ENCODE data around the gene NKD2.

The NKD2 gene

DNA sequence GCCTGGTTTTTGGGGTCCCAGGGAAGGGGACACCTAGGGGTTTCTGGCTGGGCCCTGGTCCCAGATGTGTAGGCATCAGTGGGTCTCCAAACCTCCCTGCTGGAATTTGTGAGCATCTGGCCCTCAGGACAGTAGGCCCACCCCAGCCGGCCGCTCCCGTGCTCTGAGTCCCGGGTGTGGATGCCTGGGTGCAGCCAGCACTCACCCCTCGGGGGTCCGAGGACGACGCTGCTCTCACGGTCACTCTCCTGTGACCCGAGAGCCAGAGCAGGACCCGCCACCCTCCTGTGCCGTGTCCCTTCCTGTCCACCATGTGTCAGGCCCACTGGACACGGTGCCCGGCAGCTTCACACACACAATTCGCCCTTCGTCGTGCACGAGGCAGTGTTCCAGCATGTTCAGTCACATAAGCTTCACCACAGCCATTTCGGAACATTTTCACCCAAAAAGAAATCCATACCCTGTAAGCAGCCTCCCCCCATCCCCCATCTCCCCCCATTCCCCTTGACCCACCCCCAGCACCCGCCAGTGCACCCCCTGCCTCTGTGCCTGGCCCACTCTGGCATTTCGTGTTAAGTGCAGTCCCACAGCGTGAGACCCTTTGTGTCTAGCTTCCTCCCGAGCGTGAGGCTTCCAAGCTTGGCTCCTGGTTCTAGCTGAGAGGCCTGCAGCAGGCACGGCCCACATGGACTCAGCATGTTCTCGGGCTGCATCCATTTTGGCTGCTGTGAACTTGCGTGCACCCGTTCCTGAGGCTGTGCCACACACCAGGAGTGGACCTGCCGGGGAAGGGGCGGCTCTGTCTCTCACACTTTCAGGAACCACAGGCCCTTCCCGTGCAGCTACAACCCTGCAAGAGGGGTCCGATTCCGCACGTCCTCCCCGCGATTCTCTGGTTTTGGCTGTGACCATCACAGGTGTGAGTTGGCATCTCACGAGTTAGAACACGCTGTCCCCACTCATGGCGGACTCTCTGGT, 40.5 kb downstream of the NKD2 start:
- no peak overlapping the region for H3K4me3 ChIP-seq (ENCODE audit: low read depth, low read length)
- TF ChIP-seq, protein P1, sequence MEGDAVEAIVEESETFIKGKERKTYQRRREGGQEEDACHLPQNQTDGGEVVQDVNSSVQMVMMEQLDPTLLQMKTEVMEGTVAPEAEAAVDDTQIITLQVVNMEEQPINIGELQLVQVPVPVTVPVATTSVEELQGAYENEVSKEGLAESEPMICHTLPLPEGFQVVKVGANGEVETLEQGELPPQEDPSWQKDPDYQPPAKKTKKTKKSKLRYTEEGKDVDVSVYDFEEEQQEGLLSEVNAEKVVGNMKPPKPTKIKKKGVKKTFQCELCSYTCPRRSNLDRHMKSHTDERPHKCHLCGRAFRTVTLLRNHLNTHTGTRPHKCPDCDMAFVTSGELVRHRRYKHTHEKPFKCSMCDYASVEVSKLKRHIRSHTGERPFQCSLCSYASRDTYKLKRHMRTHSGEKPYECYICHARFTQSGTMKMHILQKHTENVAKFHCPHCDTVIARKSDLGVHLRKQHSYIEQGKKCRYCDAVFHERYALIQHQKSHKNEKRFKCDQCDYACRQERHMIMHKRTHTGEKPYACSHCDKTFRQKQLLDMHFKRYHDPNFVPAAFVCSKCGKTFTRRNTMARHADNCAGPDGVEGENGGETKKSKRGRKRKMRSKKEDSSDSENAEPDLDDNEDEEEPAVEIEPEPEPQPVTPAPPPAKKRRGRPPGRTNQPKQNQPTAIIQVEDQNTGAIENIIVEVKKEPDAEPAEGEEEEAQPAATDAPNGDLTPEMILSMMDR (IDR thresholded peaks at IDR 0.05; ENCODE audit: insufficient read depth, low read depth, low read length, missing control alignments), result no peak
- no peak for DNase-seq (ENCODE audit: low read depth)

DNA sequence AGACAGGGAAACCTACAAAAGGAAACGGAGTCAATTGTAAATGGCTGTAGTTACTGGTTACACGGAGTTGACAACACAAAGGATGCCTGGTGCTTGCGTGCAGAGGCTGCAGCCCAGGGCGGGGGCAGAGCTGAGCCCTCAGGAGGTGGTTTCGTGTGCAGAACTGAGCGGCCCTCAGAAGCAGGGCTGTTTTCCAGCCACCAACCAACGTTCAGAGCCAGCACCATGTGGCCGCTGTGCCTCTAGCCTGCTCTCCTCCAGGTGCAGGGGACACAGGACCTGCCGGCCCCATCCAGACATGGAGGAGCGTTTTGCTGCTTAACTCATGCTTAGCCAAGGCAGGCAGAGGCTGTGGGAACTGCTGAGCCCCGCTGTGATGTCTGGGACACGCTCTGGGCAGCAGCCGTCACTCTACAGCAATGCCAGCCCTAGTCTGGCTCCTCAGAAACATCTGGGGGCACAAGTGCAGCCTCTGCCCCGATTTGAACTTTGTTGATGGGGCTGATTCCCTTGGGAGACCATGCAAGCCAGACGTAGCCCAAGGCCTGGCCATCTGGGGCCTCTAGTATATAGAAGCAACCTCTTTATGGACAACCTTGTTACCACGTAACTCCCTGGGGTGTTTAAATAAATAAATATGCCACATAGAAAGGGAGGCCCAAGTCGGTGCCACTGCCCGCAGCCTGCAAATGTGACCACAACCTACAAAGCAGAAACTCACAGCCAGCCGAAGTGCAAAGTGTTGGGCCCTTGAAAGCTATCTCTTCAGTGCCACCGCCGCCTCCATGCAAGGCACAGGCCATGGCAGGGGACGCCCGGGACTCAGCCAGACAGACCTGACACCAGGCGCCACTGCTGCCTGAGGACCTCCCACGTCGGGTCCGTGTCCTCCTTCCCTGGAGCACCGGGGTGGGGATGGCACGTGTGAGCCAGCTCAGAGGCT, 42.1 kb downstream of the NKD2 start:
- DNase-seq (ENCODE audit: low read depth), result no peak
- H3K4me3 ChIP-seq (ENCODE audit: low read depth, low read length), result no peak overlapping the region
- TF ChIP-seq, protein P1 (IDR thresholded peaks at IDR 0.05; ENCODE audit: insufficient read depth, low read depth, low read length, missing control alignments), result no peak

DNA sequence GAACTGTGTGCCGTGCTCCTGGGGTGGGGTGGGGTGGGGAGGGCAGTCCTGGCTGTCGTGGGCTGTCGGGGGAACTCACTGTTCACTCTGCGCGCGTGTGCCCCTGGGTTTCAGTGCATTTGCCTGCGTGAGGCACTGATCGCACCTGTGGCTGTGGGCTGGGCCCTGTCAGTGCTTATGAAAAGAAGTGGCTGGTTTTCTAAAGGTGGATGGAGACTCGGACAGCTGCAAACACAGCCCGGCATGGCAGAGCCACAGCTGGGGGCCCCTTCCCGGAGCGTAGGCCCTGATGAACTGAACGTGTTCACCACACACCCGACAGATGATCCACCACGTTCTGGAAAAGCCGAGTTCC, 42.7 kb downstream of the NKD2 start:
- no peak for DNase-seq (ENCODE audit: low read depth)
- TF ChIP-seq, protein P1 (IDR thresholded peaks at IDR 0.05; ENCODE audit: insufficient read depth, low read depth, low read length, missing control alignments), result no peak
- H3K4me3 ChIP-seq (ENCODE audit: low read depth, low read length), result no peak overlapping the region

DNA sequence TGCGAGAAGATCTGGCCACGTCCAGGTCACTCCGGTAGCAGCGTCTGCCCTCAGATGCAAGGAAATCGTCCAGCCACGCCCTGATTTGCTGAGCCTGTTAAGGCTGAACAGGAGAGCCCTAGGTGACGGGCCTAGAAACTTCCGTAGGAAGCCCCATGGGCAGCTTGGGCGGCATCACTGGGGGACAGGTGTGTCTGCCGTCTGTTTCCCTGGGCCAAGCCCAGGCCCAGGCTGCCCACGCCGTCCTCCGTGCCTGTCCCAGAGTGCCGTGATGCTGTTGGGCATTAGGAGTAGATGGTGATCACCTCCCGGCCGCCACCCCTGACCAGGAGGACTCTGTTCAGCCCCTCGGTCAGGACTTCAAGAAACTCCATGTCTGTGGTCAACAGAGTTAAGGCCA, 43.5 kb downstream of the NKD2 start:
- no peak overlapping the region for H3K4me3 ChIP-seq (ENCODE audit: low read depth, low read length)
- no peak for DNase-seq (ENCODE audit: low read depth)
- TF ChIP-seq, protein P1 (IDR thresholded peaks at IDR 0.05; ENCODE audit: insufficient read depth, low read depth, low read length, missing control alignments), result no peak

DNA sequence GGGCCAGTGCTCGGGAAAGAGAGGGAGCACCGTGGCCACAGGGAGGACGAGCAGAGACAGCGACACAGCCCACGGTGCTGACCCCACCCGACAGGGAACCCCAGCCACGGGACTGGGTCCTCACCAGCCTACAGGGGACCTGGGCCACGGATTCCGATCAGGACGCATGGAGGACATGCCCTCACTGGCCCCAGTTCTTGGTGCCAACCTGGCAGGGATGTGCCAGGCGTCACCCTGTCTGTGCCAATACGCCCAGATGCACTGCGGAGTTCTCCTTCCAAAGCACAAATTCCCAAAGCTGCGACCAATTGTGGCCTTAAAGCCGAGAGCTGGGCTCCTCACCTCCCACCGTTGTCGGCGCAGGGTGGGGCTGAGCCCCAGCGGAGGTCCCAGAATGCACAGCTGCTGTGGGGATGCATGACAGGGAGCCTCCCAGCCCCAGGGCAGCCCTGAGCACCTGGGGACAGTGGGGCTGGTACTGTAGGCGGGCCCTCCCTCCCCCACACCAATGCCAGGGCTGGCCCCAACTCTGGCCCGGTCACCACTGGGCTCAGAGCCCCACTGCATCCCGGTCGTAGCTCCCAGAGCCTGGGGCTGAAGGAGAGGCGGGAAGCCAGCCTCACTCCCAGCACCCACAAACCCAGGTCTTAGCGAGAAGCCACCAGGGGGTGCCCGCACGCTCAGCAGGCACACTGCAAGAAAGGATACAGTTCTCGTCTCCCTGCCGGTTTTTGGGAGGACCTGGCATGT, 44.2 kb downstream of the NKD2 start:
- TF ChIP-seq, protein P1 (IDR thresholded peaks at IDR 0.05; ENCODE audit: insufficient read depth, low read depth, low read length, missing control alignments), result no peak
- no peak overlapping the region for H3K4me3 ChIP-seq (ENCODE audit: low read depth, low read length)
- DNase-seq (ENCODE audit: low read depth), result no peak

DNA sequence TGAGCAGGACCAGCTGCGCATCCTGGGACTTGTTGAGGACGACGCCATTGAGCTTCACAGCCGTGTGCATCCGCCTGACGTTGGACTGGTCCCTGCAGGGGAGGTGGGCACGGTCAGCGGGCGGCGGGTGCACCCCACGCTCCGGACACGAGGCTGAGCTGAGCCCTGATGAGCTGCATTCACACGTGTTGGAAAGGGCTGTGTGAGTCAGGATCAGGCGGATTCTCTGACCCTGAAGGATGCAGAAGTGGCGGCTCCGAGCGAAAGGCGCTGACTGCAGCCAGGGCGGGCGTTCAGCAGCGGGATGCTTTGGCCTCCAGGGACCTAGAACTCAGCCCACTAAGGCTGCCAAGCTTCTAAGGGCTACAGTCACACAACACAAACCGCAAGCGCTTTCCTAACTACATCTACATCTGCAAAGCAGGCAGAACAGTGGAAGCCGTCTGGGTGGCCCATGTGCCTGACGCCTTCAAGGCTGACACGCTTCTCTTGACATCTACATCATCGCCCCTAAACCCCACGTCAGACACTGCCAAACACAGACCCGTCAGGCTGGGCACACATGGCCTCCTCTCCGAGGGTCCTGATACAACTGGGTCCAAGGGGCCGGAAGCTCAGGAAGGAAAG, 44.9 kb downstream of the NKD2 start:
- TF ChIP-seq, protein P1 (IDR thresholded peaks at IDR 0.05; ENCODE audit: insufficient read depth, low read depth, low read length, missing control alignments), result no peak
- no peak overlapping the region for H3K4me3 ChIP-seq (ENCODE audit: low read depth, low read length)
- DNase-seq (ENCODE audit: low read depth), result no peak

Measured in GM12865 (cell line).